Cardiac muscle cell (in vitro differentiated cells and primary cell): ENCODE results near the gene PRKCA. TPM values are rescaled to one million over a fixed set of nuclear protein-coding genes. Genes with fewer than 3 reads are reported as not detected.

ENCODE experiments used
- DNase-seq, 2 donors: peaks; one replicate each; pipeline versions ENCODE4 v3.0.0 to v3.0.0-alpha.2; 2010 to 2017; ENCODE audit warnings: low read depth in 1 of 2, low spot score in 1 of 2
- H3K27ac ChIP-seq: fragments of 200-600 bp; sonication (generic); 2 replicates; pipeline ENCODE4 v1.5.1; 2016
- H3K27me3 ChIP-seq: fragments of 200-600 bp; sonication (generic); 2 replicates; pipeline ENCODE4 v1.6.0; 2016; ENCODE audit warnings: control low read depth
- H3K36me3 ChIP-seq: fragments of 200-600 bp; sonication (generic); 2 replicates; pipeline ENCODE4 v1.5.1; 2016; ENCODE audit warnings: control low read depth
- H3K4me1 ChIP-seq: fragments of 200-600 bp; sonication (generic); 2 replicates; pipeline ENCODE4 v1.8.1; 2017; ENCODE audit warnings: low read depth, mild to moderate bottlenecking, mixed run types
- H3K4me3 ChIP-seq: fragments of 200-600 bp; sonication (generic); 2 replicates; pipeline ENCODE4 v1.5.1; 2016; ENCODE audit warnings: mild to moderate bottlenecking
- H3K9me3 ChIP-seq: fragments of 200-600 bp; sonication (generic); 2 replicates; pipeline ENCODE4 v1.5.1; 2017; ENCODE audit warnings: low read depth, mild to moderate bottlenecking, control low read depth
- CTCF ChIP-seq: IDR thresholded peaks from 2 replicates; pipeline ENCODE4 v1.5.1; 2012; ENCODE audit warnings: low read depth, mild to moderate bottlenecking, low read length
- polyA plus RNA-seq: library from polyadenylated mRNA; unstranded; fragments of >200 nt; fragmentation: Nextera tagmentation; extraction: Ambion mirVana; gene quantifications from 2 replicates; pipeline ENCODE4 v1.2.1, GENCODE V29; 2016
- total RNA-seq: library from RNA; depleted of rRNA; stranded (reverse); fragments of >200 nt; gene quantifications from 2 replicates; pipeline ENCODE4 v1.2.3, GENCODE V29; 2016

PRKCA gene
- total and polyA plus RNA-seq, 2 experiments from 2014 or later, result 3.1 to 10.3 TPM

DNA sequence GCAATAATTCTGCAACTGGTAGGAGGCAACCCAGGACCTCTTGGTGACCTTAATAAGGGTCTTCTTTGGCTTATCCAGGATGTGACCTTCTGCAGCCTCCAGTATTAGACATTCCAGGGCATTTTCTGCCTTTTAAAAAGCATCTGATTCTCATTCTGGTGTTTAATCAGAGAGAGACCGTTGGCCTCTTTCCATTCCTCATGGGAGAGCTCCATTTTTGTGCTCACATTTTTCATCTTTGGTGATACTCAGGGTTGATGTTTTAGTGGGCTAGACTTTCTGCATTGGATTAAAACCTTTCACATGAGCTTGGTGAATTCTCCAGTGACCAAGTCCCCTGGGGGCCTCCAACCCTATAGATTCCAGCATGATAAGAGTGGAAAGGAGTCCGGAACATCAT, 382.3 kb downstream of the PRKCA start:
- Histone ChIP-seq H3K4me3 (no peak overlapping the region), H3K36me3 (no peaks in the 10 kb centered on the region), H3K4me1 (no peaks in the 10 kb centered on the region), H3K27me3 (no peaks in the 10 kb centered on the region), H3K27ac (no peak overlapping the region), H3K9me3 (no peaks in the 10 kb centered on the region)
- no peak for TF ChIP-seq CTCF
- DNase-seq, result no peak

DNA sequence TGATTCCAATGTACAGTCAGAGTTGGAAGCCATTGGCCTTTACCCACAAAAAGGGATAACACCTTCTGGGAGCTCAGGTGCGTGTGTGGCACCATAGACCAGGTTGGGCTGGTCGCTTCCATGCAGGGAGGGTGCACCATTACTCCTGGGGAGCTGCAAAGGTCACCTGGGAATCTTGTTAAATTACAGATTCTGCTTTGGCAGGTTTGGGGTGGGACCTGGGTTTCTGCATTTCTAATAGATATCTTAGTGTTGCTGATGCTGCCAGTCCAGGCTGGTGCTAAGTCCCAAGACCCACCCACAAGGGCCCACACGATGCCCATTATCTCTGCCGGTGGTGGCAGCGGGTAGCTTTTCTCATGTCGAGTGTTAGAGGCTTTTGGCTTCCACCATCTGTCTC, 384.2 kb downstream of the PRKCA start:
- no peak for TF ChIP-seq CTCF
- DNase-seq, result no peak
- no peak overlapping the region for H3K4me3 ChIP-seq
- no peak overlapping the region for H3K27ac ChIP-seq
- no peaks in the 10 kb centered on the region for H3K36me3 ChIP-seq
- H3K27me3 ChIP-seq, result no peaks in the 10 kb centered on the region
- H3K9me3 ChIP-seq, result no peaks in the 10 kb centered on the region
- no peaks in the 10 kb centered on the region for H3K4me1 ChIP-seq

- Histone ChIP-seq H3K9me3 (no peaks in the 10 kb centered on the region), H3K27me3 (no peaks in the 10 kb centered on the region), H3K4me3 (no peak overlapping the region), H3K36me3 (no peaks in the 10 kb centered on the region), H3K4me1 (no peaks in the 10 kb centered on the region), H3K27ac (no peak overlapping the region)
- TF ChIP-seq CTCF, result no peak
- DNase-seq, result no peak
These were observed 385.3 kb downstream of the PRKCA start for GRCh38 chr17:66687570-66688284.

DNA sequence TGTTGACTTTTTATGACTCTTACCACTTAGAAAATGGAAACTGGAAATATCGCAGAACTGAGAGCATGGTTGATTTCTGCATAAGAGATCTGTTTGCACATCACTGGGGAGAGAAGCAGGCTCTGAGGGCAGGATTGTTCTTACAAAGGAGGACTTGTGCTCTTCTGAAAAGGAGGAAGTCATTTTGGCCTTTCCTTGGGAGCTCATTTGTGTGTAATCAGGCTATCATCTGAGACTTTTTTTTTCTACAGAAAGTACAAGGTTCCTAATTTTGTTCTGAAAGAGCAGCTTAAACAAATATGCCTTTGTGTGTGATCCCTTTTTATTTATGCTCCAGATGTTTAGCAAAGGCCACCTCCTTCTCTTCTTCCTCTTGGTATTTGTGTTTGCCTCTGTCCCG, 386.8 kb downstream of the PRKCA start:
- H3K4me1 ChIP-seq, result no peaks in the 10 kb centered on the region
- no peak for TF ChIP-seq CTCF
- no peak overlapping the region for H3K27ac ChIP-seq
- no peak for DNase-seq
- H3K9me3 ChIP-seq, result no peaks in the 10 kb centered on the region
- H3K36me3 ChIP-seq, result no peaks in the 10 kb centered on the region
- no peak overlapping the region for H3K4me3 ChIP-seq
- no peaks in the 10 kb centered on the region for H3K27me3 ChIP-seq

- Histone ChIP-seq H3K27ac (no peak overlapping the region), H3K4me1 (no peaks in the 10 kb centered on the region), H3K9me3 (no peaks in the 10 kb centered on the region), H3K4me3 (no peak overlapping the region), H3K27me3 (no peaks in the 10 kb centered on the region), H3K36me3 (no peaks in the 10 kb centered on the region)
- TF ChIP-seq CTCF, result no peak
- no peak for DNase-seq
These were observed 387.8 kb downstream of the PRKCA start for GRCh38 chr17:66690166-66690565.
